DOHH2 (cell line): ENCODE measurements around the gene NPM1.

ENCODE experiments used
- CTCF ChIP-seq: fragments of 200-600 bp; sonication (generic); IDR thresholded peaks from one replicate; pipeline ENCODE4 v1.5.1; 2014; ENCODE audit warnings: antibody characterized with exemption, mild to moderate bottlenecking, low read depth, low read length; ENCODE audit not compliant: poor library complexity, severe bottlenecking
- EZH2phosphoT487 ChIP-seq: fragments of 200-600 bp; sonication (generic); IDR thresholded peaks from 2 replicates; pipeline ENCODE4 v1.6.1; 2017; ENCODE audit warnings: borderline replicate concordance, mild to moderate bottlenecking, antibody characterized with exemption, low read length, moderate library complexity, mixed read lengths

DNA sequence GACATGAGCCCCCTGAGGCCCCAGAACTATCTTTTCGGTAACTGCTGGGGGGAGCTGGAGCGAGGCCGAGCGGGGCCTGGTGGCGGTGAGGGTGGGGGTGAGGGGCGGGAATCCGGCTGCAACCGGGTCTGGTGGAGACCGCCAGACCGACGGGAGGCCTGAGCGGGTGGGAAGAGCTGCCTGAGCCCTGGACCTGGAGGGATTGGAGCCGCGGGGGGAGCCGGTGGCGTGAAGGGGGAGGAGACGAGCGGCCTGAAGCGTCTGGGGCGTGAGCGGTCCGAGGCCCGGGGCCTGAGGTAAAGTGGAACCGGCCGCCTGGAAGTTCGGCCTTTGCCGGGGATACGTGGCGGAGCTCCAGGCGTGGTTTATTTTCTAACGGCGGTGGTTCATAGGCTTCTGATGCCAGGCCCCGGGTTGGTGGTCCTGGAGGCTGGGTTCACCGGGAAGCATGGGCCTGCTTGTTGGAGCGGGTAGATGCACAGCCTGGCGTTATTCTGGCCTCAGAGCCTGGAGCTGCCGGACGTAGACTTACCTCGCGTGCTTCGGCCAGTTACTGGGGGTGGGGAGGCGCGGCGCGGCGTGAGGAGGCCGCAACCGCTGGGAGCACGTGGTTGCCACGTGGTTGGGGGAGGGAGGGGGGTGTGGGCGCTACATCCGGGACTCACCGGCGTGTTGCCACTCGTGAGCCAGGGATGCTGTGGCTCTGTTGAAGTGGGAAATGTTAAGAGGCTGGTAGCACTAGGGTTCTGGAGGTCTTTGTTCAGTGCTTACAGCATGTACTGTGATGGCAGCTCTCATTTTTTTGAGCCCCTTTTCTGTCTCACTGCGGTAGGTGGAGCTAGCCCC lies 544 bp downstream of the NPM1 start:
- TF ChIP-seq CTCF (no peak), EZH2phosphoT487 (no peak)
